HepG2 (cell line): Measurements from ENCODE around the gene SPPL2B. TPM values are rescaled to one million over a fixed set of nuclear protein-coding genes. Genes with fewer than 3 reads are reported as not detected.

Experiments
- ATAC-seq: fragments of 200-7000 bp; cut with Tn5 transposase; 3 replicates; pipeline ENCODE4 v1.9.1; 2020; ENCODE audit warnings: mild to moderate bottlenecking, moderate library complexity
- BruUV-seq: library from RNA; stranded (reverse); fragments of 400-500 nt; replicated peaks from 2 replicates; lab custom pipeline; 2021; lab: Mats Ljungman, UMichigan
- CTCF ChIA-PET: fragments of 300-600 bp; formaldehyde crosslinking; extraction: SDS; loops from one replicate; lab custom pipeline; 2021; ENCODE audit warnings: low total read pairs, inconsistent platforms, low intra/inter-chr PET ratio; lab: Yijun Ruan, JAX
- POLR2A ChIA-PET: fragments of 350-600 bp; sonication (Branson Sonifier 250); formaldehyde crosslinking; loops from one replicate; lab custom pipeline; 2020; ENCODE audit warnings: antibody characterized with exemption, inconsistent platforms; lab: Yijun Ruan, JAX
- DNase-seq: peaks from one replicate; pipeline ENCODE4 v3.0.0-alpha.2; 2015; ENCODE audit warnings: low spot score
- FAIRE-seq: peaks from 3 replicates; lab custom pipeline; 2011; peaks lifted over from hg19 to GRCh38; lab: Jason Lieb, UNC
- H2AFZ ChIP-seq: one replicate; pipeline ENCODE4 v1.6.1; 2011; ENCODE audit warnings: low read length, inconsistent platforms
- H3K27ac ChIP-seq: fragments of 300-600 bp; 3 replicates; pipeline ENCODE4 v1.8.0; 2011; ENCODE audit warnings: mixed run types, mild to moderate bottlenecking, mixed read lengths, low read length, inconsistent platforms; ENCODE audit not compliant: insufficient read depth; ENCODE audit errors: extremely low read length
- H3K27me3 ChIP-seq, 2 experiments: fragments of 200-600 bp in 1 of 2; 2 replicates in 1 of 2; 3 replicates in 1 of 2; pipeline versions ENCODE4 v1.6.0 to v1.8.0; 2011; ENCODE audit warnings: low read length in 2 of 2, mild to moderate bottlenecking in 2 of 2, moderate library complexity in 2 of 2, inconsistent platforms in 1 of 2; ENCODE audit not compliant: insufficient read depth in 2 of 2, control insufficient read depth in 1 of 2
- H3K36me3 ChIP-seq, 2 experiments: fragments of 200-600 bp in 1 of 2; replicated peaks in 1 of 2; 2 replicates in 1 of 2; 3 replicates in 1 of 2; pipeline versions ENCODE4 v1.5.1 to v1.8.0; 2011; ENCODE audit warnings: low read length in 2 of 2, inconsistent platforms in 1 of 2; ENCODE audit not compliant: insufficient read depth in 2 of 2, control insufficient read depth in 1 of 2
- H3K4me1 ChIP-seq: 2 replicates; pipeline ENCODE4 v1.5.1; 2012; ENCODE audit warnings: low read length, inconsistent platforms; ENCODE audit not compliant: insufficient read depth
- H3K4me2 ChIP-seq: 2 replicates; pipeline ENCODE4 v1.6.0; 2011; ENCODE audit warnings: low read depth, low read length, inconsistent platforms
- H3K4me3 ChIP-seq, 3 experiments: fragments of 200-600 bp in 1 of 3; sonication (generic), shearing (Covaris generic) in 1 of 3; replicated peaks in 1 of 3; 2 replicates each; pipeline ENCODE4 v1.5.1; 2011 to 2016; ENCODE audit warnings: low read length in 3 of 3, inconsistent platforms in 2 of 3, low read depth in 2 of 3, mild to moderate bottlenecking in 2 of 3, control low read depth in 1 of 3, mixed read lengths in 1 of 3; ENCODE audit not compliant: insufficient read depth in 1 of 3
- H3K79me2 ChIP-seq: one replicate; pipeline ENCODE4 v1.6.1; 2011; ENCODE audit warnings: low read length, inconsistent platforms; ENCODE audit not compliant: insufficient read depth
- H3K9ac ChIP-seq: 2 replicates; pipeline ENCODE4 v1.6.0; 2011; ENCODE audit warnings: mild to moderate bottlenecking, low read depth, low read length, inconsistent platforms; ENCODE audit not compliant: insufficient read depth
- H3K9me3 ChIP-seq: 2 replicates; pipeline ENCODE4 v1.5.1; 2012; ENCODE audit warnings: mild to moderate bottlenecking, low read length
- H4K20me1 ChIP-seq: 2 replicates; pipeline ENCODE4 v1.6.0; 2011; ENCODE audit warnings: inconsistent platforms, mild to moderate bottlenecking, low read length, moderate library complexity; ENCODE audit not compliant: insufficient read depth
- FOXP4 ChIP-seq: sonication (generic); formaldehyde crosslinking; IDR thresholded peaks from 2 replicates; pipeline ENCODE4 v1.4.0; 2020; ENCODE audit warnings: missing genetic modification reagents
- RBFOX2 ChIP-seq: fragments of 200-400 bp; formaldehyde crosslinking; IDR thresholded peaks from 2 replicates; pipeline ENCODE4 v1.6.1; 2017; ENCODE audit warnings: low read depth, mild to moderate bottlenecking, low read length
- ZNF225 ChIP-seq: sonication (generic); formaldehyde crosslinking; IDR thresholded peaks from 2 replicates; pipeline ENCODE4 v1.4.0; 2020; ENCODE audit warnings: mild to moderate bottlenecking, missing genetic modification reagents
- ZNF615 ChIP-seq: sonication (generic); formaldehyde crosslinking; IDR thresholded peaks from 2 replicates; pipeline ENCODE4 v1.5.0; 2020; ENCODE audit warnings: mild to moderate bottlenecking, missing genetic modification reagents, borderline replicate concordance
- ZNF879 ChIP-seq: sonication (generic); formaldehyde crosslinking; IDR thresholded peaks from 2 replicates; pipeline ENCODE4 v1.8.1; 2023; ENCODE audit warnings: missing genetic modification reagents
- WGBS: methylation state at CpG from one replicate; pipeline ENCODE4 v1.1.6; 2017; ENCODE audit warnings: low lambda C conversion rate; 5-methylcytosine and 5-hydroxymethylcytosine counted together
- in situ Hi-C: cut with HindIII; loops from 2 replicates; pipeline ENCODE4 v1.10.0; 2017; ENCODE audit warnings: low pct_unique_long_range_greater_than_20kb; ENCODE audit not compliant: extremely low pct_ligation_motif_present
- intact Hi-C: fragments of 100-400 bp; cut with micrococcal nuclease; formaldehyde crosslinking; loops from one replicate; pipeline ENCODE4 v1.10.0; 2022; ENCODE audit not compliant: unreplicated experiment
- polyA plus RNA-seq, 8 experiments: library from polyadenylated mRNA; depleted of rRNA in 3 of 8; stranded (reverse) in 7 of 8; unstranded in 1 of 8; fragments of >200 nt; fragmentation: Illumina TruSeq in 4 of 8; extraction: Trizol in 4 of 8; gene quantifications; 2 replicates each; pipeline versions ENCODE4 v1.2.1 to v1.2.3, GENCODE V29; 2011 to 2016; ENCODE audit warnings: low read depth in 4 of 8, missing spikeins in 1 of 8, mixed read lengths in 1 of 8; ENCODE audit not compliant: insufficient read depth in 1 of 8
- total RNA-seq, 5 experiments: library from RNA; depleted of rRNA; stranded (reverse); fragments of >200 nt; fragmentation: Illumina TruSeq; extraction: Trizol; gene quantifications; 2 replicates each; pipeline ENCODE4 v1.2.3, GENCODE V29; 2016; ENCODE audit warnings: low read depth in 1 of 5
- TF ChIP-seq, protein P1 (sequence below): sonication (generic); formaldehyde crosslinking; IDR thresholded peaks from 2 replicates; pipeline ENCODE4 v1.4.0; 2020; ENCODE audit warnings: missing genetic modification reagents

SPPL2B gene
- total and polyA plus RNA-seq, 2 of the 13 experiments (the other 11 are each of a cell fraction or from before 2014, with no cell fraction given), result 14.9 to 15.2 TPM

DNA sequence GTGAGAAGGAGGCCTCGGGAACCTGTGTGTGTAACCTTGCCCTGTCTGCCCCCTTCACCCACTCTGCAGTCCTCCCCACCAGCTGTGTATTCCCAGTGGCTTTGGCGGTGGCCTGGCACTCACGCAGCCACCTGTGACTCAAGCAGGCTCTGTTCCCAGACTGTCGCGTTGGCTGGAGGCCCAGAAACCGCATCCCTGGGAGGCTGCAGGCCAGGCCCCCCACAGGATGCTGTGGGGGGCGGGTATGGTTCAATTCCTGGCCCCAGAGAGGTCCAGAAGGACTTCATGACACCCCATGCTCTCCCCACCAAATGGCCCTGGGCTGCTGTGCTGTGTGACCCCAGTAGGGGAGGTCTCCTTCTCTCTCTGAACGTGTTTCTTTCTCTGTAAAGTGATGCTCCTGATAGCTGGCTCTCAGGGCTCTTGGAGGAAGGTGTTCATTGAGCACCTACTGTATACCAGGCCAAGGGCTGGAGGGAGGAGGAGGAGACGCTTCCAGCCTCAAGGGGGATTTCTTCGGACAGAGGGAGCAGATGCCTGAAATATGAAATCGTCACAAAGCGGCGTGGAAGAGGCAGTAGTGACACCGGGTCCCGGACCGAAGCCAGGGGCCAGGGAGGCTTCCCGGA is 18.6 kb upstream of the SPPL2B start (continued):
- no peak for TF ChIP-seq ZNF879 (CRISPR knock-in tag)
- no peak for TF ChIP-seq ZNF615 (CRISPR knock-in tag)

- ATAC-seq (no peak), FAIRE-seq (no peak), DNase-seq (no peak)
- H3K4me3 ChIP-seq, result no peak overlapping the region
- no peak overlapping the region for H3K4me2 ChIP-seq
- BruUV-seq, result no TSS peak
- intact Hi-C loops (loop anchor here (10.0 kb wide), 2 partner anchors 76 to 304 kb away; partner anchors contain the start of genes PLEKHJ1 and SF3A2), in situ Hi-C loops (loop anchor here (10.0 kb wide), 2 partner anchors 76 to 156 kb away; partner anchors contain the start of genes AP3D1, PLEKHJ1 and SF3A2)
- no peak overlapping the region for H3K27ac ChIP-seq
- H3K36me3 ChIP-seq, result no peaks in the 10 kb centered on the region
- TF ChIP-seq ZNF225 (CRISPR knock-in tag) (no peak), RBFOX2 (no peak), FOXP4 (CRISPR knock-in tag) (no peak)
- TF ChIP-seq, protein P1, sequence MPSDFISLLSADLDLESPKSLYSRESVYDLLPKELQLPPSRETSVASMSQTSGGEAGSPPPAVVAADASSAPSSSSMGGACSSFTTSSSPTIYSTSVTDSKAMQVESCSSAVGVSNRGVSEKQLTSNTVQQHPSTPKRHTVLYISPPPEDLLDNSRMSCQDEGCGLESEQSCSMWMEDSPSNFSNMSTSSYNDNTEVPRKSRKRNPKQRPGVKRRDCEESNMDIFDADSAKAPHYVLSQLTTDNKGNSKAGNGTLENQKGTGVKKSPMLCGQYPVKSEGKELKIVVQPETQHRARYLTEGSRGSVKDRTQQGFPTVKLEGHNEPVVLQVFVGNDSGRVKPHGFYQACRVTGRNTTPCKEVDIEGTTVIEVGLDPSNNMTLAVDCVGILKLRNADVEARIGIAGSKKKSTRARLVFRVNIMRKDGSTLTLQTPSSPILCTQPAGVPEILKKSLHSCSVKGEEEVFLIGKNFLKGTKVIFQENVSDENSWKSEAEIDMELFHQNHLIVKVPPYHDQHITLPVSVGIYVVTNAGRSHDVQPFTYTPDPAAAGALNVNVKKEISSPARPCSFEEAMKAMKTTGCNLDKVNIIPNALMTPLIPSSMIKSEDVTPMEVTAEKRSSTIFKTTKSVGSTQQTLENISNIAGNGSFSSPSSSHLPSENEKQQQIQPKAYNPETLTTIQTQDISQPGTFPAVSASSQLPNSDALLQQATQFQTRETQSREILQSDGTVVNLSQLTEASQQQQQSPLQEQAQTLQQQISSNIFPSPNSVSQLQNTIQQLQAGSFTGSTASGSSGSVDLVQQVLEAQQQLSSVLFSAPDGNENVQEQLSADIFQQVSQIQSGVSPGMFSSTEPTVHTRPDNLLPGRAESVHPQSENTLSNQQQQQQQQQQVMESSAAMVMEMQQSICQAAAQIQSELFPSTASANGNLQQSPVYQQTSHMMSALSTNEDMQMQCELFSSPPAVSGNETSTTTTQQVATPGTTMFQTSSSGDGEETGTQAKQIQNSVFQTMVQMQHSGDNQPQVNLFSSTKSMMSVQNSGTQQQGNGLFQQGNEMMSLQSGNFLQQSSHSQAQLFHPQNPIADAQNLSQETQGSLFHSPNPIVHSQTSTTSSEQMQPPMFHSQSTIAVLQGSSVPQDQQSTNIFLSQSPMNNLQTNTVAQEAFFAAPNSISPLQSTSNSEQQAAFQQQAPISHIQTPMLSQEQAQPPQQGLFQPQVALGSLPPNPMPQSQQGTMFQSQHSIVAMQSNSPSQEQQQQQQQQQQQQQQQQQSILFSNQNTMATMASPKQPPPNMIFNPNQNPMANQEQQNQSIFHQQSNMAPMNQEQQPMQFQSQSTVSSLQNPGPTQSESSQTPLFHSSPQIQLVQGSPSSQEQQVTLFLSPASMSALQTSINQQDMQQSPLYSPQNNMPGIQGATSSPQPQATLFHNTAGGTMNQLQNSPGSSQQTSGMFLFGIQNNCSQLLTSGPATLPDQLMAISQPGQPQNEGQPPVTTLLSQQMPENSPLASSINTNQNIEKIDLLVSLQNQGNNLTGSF (CRISPR knock-in tag), result no peak
- H2AFZ ChIP-seq, result no peak overlapping the region
- ChIA-PET POLR2A (no interaction called here), CTCF (no interaction called here)
- H3K79me2 ChIP-seq, result no peaks in the 10 kb centered on the region
- H3K4me1 ChIP-seq, result peaks cover 28% of the 10 kb centered on the region
- H3K9ac ChIP-seq, result no peak overlapping the region
- WGBS, result 49% methylated on average over 4 of the region's 4 CpGs
- peaks cover 10 to 39% of the 10 kb centered on the region in 2 experiments for H3K27me3 ChIP-seq
- peaks cover 9% of the 10 kb centered on the region for H3K9me3 ChIP-seq
- H4K20me1 ChIP-seq, result no peaks in the 10 kb centered on the region
These were observed 17.4 kb upstream of the SPPL2B start for GRCh38 chr19:2311093-2311492.
